Spleen (tissue), 7 donors: ENCODE results near the gene SYNGR1.

Source experiments
- CTCF ChIP-seq, 11 experiments: fragments of 200-600 bp in 7 of 11; fragments of 450-650 bp in 4 of 11; sonication (generic) in 4 of 11; IDR thresholded peaks in 8 of 11; conservative IDR thresholded peaks in 3 of 11; 1 replicate in 7 of 11; 2 replicates in 4 of 11; pipeline versions ENCODE4 v1.4.0 to v1.8.0; 2016 to 2021; ENCODE audit warnings: antibody characterized with exemption in 11 of 11, inconsistent platforms in 4 of 11, mild to moderate bottlenecking in 1 of 11
- POLR2A ChIP-seq, 3 donors: fragments of 450-650 bp; IDR thresholded peaks; one replicate each; pipeline ENCODE4 v1.5.1; 2017; ENCODE audit warnings: antibody characterized with exemption in 3 of 3, mild to moderate bottlenecking in 1 of 3
- POLR2AphosphoS5 ChIP-seq, 3 donors: sonication (generic); formaldehyde crosslinking; IDR thresholded peaks; one replicate each; pipeline ENCODE4 v1.5.1; 2017; ENCODE audit warnings: antibody characterized with exemption in 3 of 3
- donor health status: DM: no; HTN: no; CAD: no; lungs with moderate emphysema.
- donor health status: DM: no; HTN: no; CAD: no.
- donor health status: DM: no; HTN: no; CAD: no.

GRCh38 chr22:39408807-39409206 is 59.0 kb downstream of the SYNGR1 start:
- TF ChIP-seq CTCF (IDR thresholded peaks at IDR 0.05 in 8 of 11, conservative IDR thresholded peaks at IDR 0.05 in 3 of 11) (no peak), POLR2A (IDR thresholded peaks at IDR 0.05) (no peak), POLR2AphosphoS5 (IDR thresholded peaks at IDR 0.05) (no peak)
